SK-N-SH treated with all-trans-retinoic acid at 6 μM for 48 hours (cell line): Measurements from ENCODE around the gene PRAMEF6.
"Not testable (repeated sequence)": the region's sequence is repeated elsewhere in the genome, so short reads cannot be mapped to it uniquely, and the experiment has no call there.

Experiments used
- OSR1 ChIP-seq: fragments of 250-450 bp; sonication (Bioruptor Pico); IDR thresholded peaks from 2 replicates; pipeline ENCODE4 v1.8.0; 2022; ENCODE audit warnings: moderate library complexity, mild to moderate bottlenecking, inconsistent platforms
- RARB ChIP-seq: fragments of 250-450 bp; sonication (Bioruptor Pico); IDR thresholded peaks from 2 replicates; pipeline ENCODE4 v1.8.0; 2021; ENCODE audit warnings: mild to moderate bottlenecking, moderate library complexity
- ZFP3 ChIP-seq: fragments of 250-450 bp; sonication (Bioruptor Pico); IDR thresholded peaks from 2 replicates; pipeline ENCODE4 v1.5.0; 2020; ENCODE audit warnings: mild to moderate bottlenecking, moderate library complexity
- TF ChIP-seq, protein P1 (sequence below): fragments of 250-450 bp; sonication (Bioruptor Pico); IDR thresholded peaks from 2 replicates; pipeline ENCODE4 v1.8.0; 2020; ENCODE audit warnings: mild to moderate bottlenecking, moderate library complexity, borderline replicate concordance
- TF ChIP-seq, protein P2 (sequence below): fragments of 250-450 bp; sonication (Bioruptor Pico); IDR thresholded peaks from 2 replicates; pipeline ENCODE4 v1.8.0; 2021; ENCODE audit warnings: low read depth, mild to moderate bottlenecking, moderate library complexity, borderline replicate concordance

DNA sequence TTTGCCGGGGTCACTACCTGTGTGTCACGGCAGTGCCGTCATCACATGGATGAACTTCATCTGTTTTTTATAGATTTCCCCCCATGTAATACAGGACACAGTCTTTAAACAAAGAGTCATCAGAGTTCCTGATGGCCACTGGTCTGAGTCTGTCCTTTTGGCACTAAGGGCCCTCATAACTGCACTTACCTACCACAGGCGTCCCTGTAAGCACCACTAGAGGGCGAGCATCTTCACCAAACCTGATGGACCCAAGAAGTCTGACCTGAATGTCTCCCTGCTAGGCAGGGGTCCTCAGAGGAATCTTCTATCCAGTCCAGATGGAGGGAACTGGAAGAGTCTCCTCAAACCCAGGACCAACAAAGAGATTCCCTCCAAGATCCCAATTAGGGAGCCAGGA is 23.0 kb downstream of the PRAMEF6 start:
- not testable (repeated sequence) for TF ChIP-seq ZFP3, OSR1, RARB (CRISPR knock-in tag)
- TF ChIP-seq, protein P1, sequence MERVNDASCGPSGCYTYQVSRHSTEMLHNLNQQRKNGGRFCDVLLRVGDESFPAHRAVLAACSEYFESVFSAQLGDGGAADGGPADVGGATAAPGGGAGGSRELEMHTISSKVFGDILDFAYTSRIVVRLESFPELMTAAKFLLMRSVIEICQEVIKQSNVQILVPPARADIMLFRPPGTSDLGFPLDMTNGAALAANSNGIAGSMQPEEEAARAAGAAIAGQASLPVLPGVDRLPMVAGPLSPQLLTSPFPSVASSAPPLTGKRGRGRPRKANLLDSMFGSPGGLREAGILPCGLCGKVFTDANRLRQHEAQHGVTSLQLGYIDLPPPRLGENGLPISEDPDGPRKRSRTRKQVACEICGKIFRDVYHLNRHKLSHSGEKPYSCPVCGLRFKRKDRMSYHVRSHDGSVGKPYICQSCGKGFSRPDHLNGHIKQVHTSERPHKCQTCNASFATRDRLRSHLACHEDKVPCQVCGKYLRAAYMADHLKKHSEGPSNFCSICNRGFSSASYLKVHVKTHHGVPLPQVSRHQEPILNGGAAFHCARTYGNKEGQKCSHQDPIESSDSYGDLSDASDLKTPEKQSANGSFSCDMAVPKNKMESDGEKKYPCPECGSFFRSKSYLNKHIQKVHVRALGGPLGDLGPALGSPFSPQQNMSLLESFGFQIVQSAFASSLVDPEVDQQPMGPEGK: not testable (repeated sequence)
- TF ChIP-seq, protein P2, sequence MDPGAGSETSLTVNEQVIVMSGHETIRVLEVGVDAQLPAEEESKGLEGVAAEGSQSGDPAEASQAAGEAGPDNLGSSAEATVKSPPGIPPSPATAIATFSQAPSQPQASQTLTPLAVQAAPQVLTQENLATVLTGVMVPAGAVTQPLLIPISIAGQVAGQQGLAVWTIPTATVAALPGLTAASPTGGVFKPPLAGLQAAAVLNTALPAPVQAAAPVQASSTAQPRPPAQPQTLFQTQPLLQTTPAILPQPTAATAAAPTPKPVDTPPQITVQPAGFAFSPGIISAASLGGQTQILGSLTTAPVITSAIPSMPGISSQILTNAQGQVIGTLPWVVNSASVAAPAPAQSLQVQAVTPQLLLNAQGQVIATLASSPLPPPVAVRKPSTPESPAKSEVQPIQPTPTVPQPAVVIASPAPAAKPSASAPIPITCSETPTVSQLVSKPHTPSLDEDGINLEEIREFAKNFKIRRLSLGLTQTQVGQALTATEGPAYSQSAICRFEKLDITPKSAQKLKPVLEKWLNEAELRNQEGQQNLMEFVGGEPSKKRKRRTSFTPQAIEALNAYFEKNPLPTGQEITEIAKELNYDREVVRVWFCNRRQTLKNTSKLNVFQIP (CRISPR knock-in tag): not testable (repeated sequence)
